IPS DF 6.9 (cell line): ENCODE data around the gene PSME1.
"Not testable (repeated sequence)": the region's sequence is repeated elsewhere in the genome, so short reads cannot be mapped to it uniquely, and the experiment has no call there.

Source experiments
- DNase-seq: peaks from one replicate; pipeline ENCODE4 v3.0.0-alpha.2; 2013; ENCODE audit warnings: low read depth, low spot score
- H3K27ac ChIP-seq: one replicate; pipeline ENCODE4 v1.5.1; 2013; ENCODE audit warnings: low read length, control low read depth
- H3K27me3 ChIP-seq: 2 replicates; pipeline ENCODE4 v1.6.1; 2013; ENCODE audit warnings: mild to moderate bottlenecking, low read length; ENCODE audit not compliant: control insufficient read depth, insufficient read depth
- H3K36me3 ChIP-seq: 2 replicates; pipeline ENCODE4 v1.6.1; 2013; ENCODE audit warnings: low read length; ENCODE audit not compliant: control insufficient read depth, insufficient read depth
- H3K4me1 ChIP-seq: 2 replicates; pipeline ENCODE4 v1.6.1; 2013; ENCODE audit warnings: low read length; ENCODE audit not compliant: control insufficient read depth, insufficient read depth
- H3K4me3 ChIP-seq: 2 replicates; pipeline ENCODE4 v1.5.1; 2013; ENCODE audit warnings: mild to moderate bottlenecking, low read length
- H3K9me3 ChIP-seq: 2 replicates; pipeline ENCODE4 v1.6.1; 2013; ENCODE audit warnings: low read length, inconsistent platforms; ENCODE audit not compliant: control insufficient read depth, insufficient read depth
- WGBS: extraction: QIAGEN DNeasy Blood & Tissue Kit; methylation state at CpG from one replicate; pipeline ENCODE4 v1.1.7; 2013; ENCODE audit warnings: mixed read lengths, missing lambda C conversion rate; ENCODE audit not compliant: insufficient read length, insufficient coverage; 5-methylcytosine and 5-hydroxymethylcytosine counted together

The PSME1 gene

GRCh38 chr14:24105609-24106239, 30.3 kb upstream of the PSME1 start:
- not testable (repeated sequence) for H3K9me3 ChIP-seq, DNase-seq, H3K4me1 ChIP-seq, H3K4me3 ChIP-seq, H3K27me3 ChIP-seq, H3K27ac ChIP-seq
- WGBS = no CpG with 5 or more reads among the region's 8 CpGs
- peaks cover 11% of the 10 kb centered on the region for H3K36me3 ChIP-seq

- H3K9me3 ChIP-seq = no peaks in the 10 kb centered on the region; the same call in 1 of the 2 replicates
- WGBS = no CpG with 5 or more reads among the region's 4 CpGs
- DNase-seq = no peak
- H3K4me1 ChIP-seq = no peaks in the 10 kb centered on the region
- no peak overlapping the region for H3K27ac ChIP-seq
- no peaks in the 10 kb centered on the region for H3K27me3 ChIP-seq
- no peak overlapping the region for H3K4me3 ChIP-seq
- H3K36me3 ChIP-seq = peaks cover 9% of the 10 kb centered on the region
Measured at GRCh38 chr14:24106672-24107271, 29.2 kb upstream of the PSME1 start.

- Histone ChIP-seq H3K9me3 (no peaks in the 10 kb centered on the region; the same call in 1 of the 2 replicates), H3K4me1 (no peaks in the 10 kb centered on the region), H3K27ac (no peak overlapping the region), H3K27me3 (no peaks in the 10 kb centered on the region), H3K36me3 (peaks cover 5% of the 10 kb centered on the region), H3K4me3 (no peak overlapping the region)
- WGBS = no CpG with 5 or more reads among the region's 5 CpGs
- DNase-seq = no peak
Measured at GRCh38 chr14:24108336-24108874, 27.6 kb upstream of the PSME1 start.

GRCh38 chr14:24110060-24110459, 25.9 kb upstream of the PSME1 start:
- no peak for DNase-seq

GRCh38 chr14:24110523-24110922, 25.5 kb upstream of the PSME1 start:
- Histone ChIP-seq H3K4me1 (no peaks in the 10 kb centered on the region), H3K36me3 (no peaks in the 10 kb centered on the region), H3K9me3 (no peaks in the 10 kb centered on the region), H3K4me3 (no peak overlapping the region), H3K27ac (no peak overlapping the region), H3K27me3 (no peaks in the 10 kb centered on the region)
- no CpG with 5 or more reads among the region's 1 CpG for WGBS
- DNase-seq = no peak

More at GRCh38 chr14:24110060-24110459, 25.9 kb upstream of the PSME1 start:
- no CpG with 5 or more reads among the region's 9 CpGs for WGBS
- Histone ChIP-seq H3K4me1 (no peaks in the 10 kb centered on the region), H3K4me3 (no peak overlapping the region), H3K36me3 (no peaks in the 10 kb centered on the region), H3K9me3 (no peaks in the 10 kb centered on the region), H3K27me3 (no peaks in the 10 kb centered on the region), H3K27ac (no peak overlapping the region)

- no peaks in the 10 kb centered on the region for H3K4me1 ChIP-seq
- no peak overlapping the region for H3K27ac ChIP-seq
- WGBS = no CpG with 5 or more reads among the region's 15 CpGs
- H3K9me3 ChIP-seq = no peaks in the 10 kb centered on the region
- DNase-seq = no peak
- H3K27me3 ChIP-seq = no peaks in the 10 kb centered on the region
- H3K36me3 ChIP-seq = 0 out of 2 replicates have a peak, but pooled peaks cover 2% of the 10 kb centered on the region
- peak overlapping the region; percentile 83 for H3K4me3 ChIP-seq
Measured at GRCh38 chr14:24113379-24113800, 22.6 kb upstream of the PSME1 start.

DNA sequence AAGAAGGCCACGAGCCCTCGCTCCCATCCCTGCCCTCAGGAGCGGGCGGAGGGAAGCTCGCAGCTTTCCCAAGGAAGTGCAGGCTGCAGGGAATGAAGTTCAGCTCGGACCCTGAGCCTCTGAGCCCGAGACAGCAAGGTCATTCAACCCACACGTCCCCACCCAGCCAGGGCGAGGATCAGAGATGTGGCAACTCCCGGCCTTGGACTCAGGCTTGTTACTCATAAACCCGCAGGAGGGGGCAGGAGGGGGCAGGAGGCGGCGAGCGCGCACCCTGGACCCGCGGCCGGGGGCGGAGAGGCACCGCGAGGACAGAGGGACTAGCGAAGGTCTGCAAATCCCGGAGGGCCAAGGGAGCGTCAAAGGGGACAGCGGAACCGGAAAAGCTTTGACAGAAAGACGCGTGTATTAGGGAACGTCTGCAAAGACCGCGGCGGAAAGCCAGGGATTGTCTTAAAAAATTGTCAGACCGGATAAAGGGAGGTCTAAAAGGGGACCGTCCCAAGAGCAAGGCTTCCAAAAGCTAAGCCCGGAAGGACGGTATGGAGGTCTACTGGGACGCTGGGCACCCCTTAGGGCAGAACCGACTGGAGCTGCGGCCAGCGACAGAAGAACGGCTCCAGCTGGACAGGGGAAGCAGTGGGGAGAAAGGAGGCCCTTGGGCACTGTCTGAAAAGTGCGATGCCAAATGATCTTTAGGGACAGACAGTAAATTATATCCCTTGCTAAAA, 22.0 kb upstream of the PSME1 start:
- Histone ChIP-seq H3K4me3 (peak overlapping the region; percentile 83), H3K27me3 (no peaks in the 10 kb centered on the region), H3K4me1 (no peaks in the 10 kb centered on the region), H3K9me3 (no peaks in the 10 kb centered on the region), H3K36me3 (peaks cover 7% of the 10 kb centered on the region; the same call in 1 of the 2 replicates), H3K27ac (no peak overlapping the region)
- WGBS = no CpG with 5 or more reads among the region's 42 CpGs
- peak; percentile 33 for DNase-seq

GRCh38 chr14:24114532-24115421, 21.2 kb upstream of the PSME1 start, which contains the start of the genes DCAF11 and NRL:
TSS of gene DCAF11 (plus strand) at chr14:24114777. CDS start at chr14:24115595, 818 bp downstream.
TSS of gene NRL (minus strand) at chr14:24114949. CDS start at chr14:24082848, 32,101 bp downstream.
- Histone ChIP-seq H3K4me1 (no peaks in the 10 kb centered on the region), H3K27ac (no peak within 1 kb of the TSS), H3K36me3 (peaks cover 15% of the 10 kb centered on the region; the same call in 1 of the 2 replicates), H3K4me3 (peak within 1 kb of the TSS; percentile 83), H3K9me3 (no peaks in the 10 kb centered on the region), H3K27me3 (no peaks in the 10 kb centered on the region)
- DNase-seq = peak; percentile 97
- no CpG with 5 or more reads among the region's 65 CpGs for WGBS

DNA sequence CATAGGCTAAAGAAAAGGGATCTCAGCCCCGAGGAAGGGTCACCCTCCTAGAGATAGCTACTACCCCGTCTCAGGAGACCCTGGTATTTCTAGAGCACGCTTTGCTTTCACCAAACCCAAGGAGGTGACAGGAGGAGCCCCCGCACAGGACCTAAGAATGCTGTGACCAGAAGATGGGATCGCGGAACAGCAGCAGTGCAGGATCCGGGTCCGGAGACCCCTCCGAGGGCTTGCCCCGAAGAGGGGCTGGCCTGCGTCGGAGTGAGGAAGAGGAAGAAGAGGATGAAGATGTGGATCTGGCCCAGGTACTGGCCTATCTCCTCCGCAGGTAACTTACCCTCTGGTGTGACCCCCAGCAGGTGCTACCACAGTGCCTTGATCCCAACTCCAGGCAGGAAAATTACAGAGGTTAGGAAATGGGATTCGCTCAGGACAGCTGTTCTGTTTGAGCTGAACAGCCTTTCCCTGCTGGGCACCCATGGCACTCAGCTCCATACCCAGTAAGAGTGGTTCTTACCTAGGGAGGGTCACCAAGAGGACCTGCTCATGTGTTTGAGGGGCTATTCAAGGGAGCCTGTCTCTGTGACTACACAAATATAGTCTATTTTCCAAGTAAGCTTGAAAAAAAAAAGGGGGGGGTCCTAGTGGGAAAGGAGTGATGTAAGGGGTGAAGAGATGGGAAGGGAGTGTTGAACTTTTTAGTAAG, 20.4 kb upstream of the PSME1 start:
- H3K4me3 ChIP-seq = peak overlapping the region; percentile 65
- no peaks in the 10 kb centered on the region for H3K27me3 ChIP-seq
- no peaks in the 10 kb centered on the region for H3K4me1 ChIP-seq
- WGBS = no CpG with 5 or more reads among the region's 14 CpGs
- H3K36me3 ChIP-seq = peaks cover 15% of the 10 kb centered on the region; the same call in 1 of the 2 replicates
- no peak for DNase-seq
- H3K27ac ChIP-seq = no peak overlapping the region
- H3K9me3 ChIP-seq = no peaks in the 10 kb centered on the region
